Stimulated activated CD4-positive, alpha-beta T cell treated with anti-CD3 and anti-CD28 coated beads, Interleukin-2, amount 100 ng/mL, for 24 hours (primary cell): ENCODE data around the gene OR10G2.
"Not testable (repeated sequence)": the region's sequence is repeated elsewhere in the genome, so short reads cannot be mapped to it uniquely, and the experiment has no call there.

Source experiments
- DNase-seq, 2 donors: peaks; one replicate each; pipeline ENCODE4 v3.0.0-alpha.2; 2020

Gene OR10G2, protein sequence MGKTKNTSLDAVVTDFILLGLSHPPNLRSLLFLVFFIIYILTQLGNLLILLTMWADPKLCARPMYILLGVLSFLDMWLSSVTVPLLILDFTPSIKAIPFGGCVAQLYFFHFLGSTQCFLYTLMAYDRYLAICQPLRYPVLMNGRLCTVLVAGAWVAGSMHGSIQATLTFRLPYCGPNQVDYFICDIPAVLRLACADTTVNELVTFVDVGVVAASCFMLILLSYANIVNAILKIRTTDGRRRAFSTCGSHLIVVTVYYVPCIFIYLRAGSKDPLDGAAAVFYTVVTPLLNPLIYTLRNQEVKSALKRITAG

GRCh38 chr14:21634840-21635239, at the start of gene OR10G2:
OR10G2 (minus strand) TSS chr14:21634940; CDS start chr14:21634842, 98 bp downstream.
- no peak for DNase-seq

- DNase-seq = no peak
Observed at GRCh38 chr14:21680072-21680471, 45.3 kb upstream of the OR10G2 start.

- DNase-seq = no peak
Observed at GRCh38 chr14:21675566-21675965, 40.8 kb upstream of the OR10G2 start.

GRCh38 chr14:21673718-21674117, 39.0 kb upstream of the OR10G2 start, which contains the start of gene OR4E1:
OR4E1 (minus strand) TSS chr14:21673818; CDS start chr14:21670935, 2,883 bp downstream.
- DNase-seq = no peak

- DNase-seq = no peak
Observed at GRCh38 chr14:21672116-21672515, 37.4 kb upstream of the OR10G2 start.

GRCh38 chr14:21671371-21671770, 36.6 kb upstream of the OR10G2 start:
- DNase-seq = no peak

DNA sequence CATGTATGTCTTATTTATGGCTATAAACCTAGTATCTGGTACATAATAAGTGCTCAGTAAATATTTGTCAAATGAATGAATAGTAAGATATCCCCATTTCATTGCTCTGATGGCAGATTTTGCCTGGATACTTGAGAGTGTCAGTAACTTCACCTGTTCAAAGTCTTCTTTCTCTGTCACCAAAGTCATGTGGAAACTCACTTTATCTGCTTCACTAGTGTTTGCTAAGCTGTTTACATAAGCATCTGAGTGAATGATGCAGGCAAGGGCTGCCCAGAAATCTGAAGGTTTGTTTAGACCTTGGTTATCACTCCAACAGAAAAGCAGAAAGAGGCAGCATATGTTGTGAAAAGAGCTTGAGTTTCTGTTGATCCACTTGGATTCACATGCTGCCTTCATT, 34.5 kb upstream of the OR10G2 start:
- no peak for DNase-seq

DNA sequence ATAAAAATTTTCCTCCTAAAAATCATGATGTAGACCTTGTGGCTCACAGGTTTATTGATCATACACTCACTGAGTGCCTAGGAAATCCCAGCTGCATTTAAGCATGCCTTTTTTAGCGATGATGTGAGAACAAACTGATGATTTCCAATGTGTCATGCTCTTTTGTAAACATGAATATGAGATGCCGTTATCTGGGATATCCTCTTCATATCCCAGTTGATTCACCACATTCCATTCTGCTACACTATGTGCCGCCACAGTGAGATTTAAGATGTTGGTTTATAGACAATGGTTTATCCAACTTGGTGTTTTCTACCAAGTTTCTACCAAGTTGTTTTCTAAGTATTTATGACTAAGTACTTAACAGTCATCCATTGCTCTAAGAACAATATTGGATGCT, 33.6 kb upstream of the OR10G2 start:
- DNase-seq = no peak

- DNase-seq = no peak
Observed at GRCh38 chr14:21656980-21657379, 22.2 kb upstream of the OR10G2 start.

DNA sequence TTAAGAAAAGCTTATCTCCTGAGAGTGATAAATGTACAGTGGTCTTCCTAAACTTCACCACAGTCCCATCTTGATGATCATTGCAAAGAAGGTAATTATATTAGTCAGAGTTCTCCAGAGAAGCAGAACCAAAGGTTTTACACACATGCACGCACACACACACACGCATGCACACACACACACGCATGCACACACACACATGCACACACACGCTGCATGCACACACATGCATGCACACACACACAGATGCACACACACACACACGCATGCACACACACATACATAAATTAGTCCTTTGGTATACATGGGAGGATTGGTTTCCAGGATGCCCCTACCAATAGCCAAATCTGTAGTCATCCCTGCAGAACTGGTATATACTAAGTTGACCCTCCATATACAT, 19.5 kb upstream of the OR10G2 start:
- no peak for DNase-seq

DNA sequence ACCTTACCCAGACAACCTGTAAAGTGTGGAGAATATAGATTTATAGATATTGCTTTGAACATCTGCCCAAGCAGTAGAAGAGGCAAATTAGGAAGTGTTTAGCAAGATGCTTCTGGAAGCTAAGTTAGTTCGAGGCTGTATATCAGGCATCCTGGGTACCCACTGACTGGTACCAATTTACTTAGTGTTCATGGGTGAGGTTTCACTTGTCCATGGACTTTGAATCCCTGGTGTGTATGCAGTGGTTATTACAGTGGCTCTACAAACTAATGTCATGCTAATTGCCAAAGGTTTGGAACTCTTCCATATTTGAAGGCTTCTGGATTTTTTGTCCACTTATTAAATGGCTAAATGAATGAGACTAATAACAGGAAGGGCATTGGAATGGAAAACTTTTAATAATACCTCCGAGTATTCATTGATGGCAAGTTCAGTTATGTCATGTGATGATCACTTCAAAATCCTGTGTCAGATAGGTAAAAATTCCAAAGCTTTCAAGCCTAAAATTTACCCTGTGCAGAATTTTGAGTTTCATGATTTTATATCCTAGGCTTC, 18.7 kb upstream of the OR10G2 start, which contains the start of gene OR4E2:
TSS of gene OR4E2 (plus strand) at position 505 of the 555 bp plus-strand sequence. CDS start 11,248 bp downstream, outside the sequence.
- no peak for DNase-seq

DNA sequence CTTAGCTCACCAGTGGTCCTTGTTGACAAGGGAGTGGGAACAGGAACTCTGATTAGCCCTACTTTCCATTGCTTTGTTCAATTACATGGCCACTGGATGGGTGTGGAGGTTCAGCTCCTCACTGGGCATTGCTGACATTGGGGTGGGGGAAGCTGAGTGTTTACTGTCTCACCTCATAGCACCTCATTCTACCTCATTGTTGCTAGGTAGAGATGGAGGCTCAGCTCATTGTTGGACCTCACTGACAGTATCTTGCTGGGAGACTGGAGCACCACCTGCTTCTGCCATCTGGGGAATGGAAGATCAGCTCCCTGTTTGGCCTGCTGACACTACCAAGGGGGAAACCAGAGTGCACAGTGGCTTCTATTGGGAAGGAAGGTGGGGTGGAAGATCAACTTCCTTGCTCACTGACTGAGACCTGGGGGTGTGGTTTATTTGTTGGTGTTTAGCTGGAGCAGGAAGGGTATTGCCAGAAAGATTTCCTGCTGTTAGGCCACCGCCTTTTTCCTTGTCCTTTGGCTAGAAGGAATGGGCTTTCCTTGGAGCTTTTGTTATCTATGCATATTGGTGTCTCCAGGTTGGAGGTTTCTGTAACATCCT, 17.6 kb upstream of the OR10G2 start:
- no peak for DNase-seq

DNA sequence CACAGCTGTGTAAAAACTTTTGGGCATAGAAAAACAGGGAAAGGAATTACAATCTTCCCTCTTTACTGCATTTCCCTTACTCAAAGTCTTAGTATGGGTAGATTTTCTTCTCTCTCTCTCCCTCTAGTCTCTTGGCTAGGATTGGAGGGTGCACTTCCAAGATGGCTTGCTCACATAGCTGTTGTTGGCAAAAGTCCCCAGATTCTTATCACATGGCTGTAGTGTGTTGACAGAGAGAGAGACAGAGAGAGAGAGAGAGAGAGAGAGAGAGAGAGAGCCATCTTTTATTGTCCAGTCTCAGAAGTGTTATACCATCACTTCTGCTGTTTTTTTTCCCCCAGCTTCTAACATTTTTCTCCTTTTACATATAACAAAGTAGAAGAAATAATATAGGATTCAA, 12.6 kb upstream of the OR10G2 start:
- DNase-seq = no peak

DNA sequence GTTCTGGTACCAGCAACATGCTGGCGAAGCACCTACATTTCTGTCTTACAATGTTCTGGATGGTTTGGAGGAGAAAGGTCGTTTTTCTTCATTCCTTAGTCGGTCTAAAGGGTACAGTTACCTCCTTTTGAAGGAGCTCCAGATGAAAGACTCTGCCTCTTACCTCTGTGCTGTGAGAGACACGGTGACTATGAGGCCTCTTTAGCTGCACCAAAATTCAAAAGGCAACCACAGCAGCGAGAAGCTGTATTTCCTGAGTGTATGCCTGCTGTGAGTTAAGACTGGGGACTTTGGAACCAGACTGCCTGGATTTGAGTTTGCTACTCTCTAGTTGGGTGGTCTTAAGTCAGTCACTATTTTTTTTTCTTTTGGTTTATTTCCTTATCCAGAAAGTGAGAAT, 8.7 kb upstream of the OR10G2 start:
- DNase-seq = no peak

DNA sequence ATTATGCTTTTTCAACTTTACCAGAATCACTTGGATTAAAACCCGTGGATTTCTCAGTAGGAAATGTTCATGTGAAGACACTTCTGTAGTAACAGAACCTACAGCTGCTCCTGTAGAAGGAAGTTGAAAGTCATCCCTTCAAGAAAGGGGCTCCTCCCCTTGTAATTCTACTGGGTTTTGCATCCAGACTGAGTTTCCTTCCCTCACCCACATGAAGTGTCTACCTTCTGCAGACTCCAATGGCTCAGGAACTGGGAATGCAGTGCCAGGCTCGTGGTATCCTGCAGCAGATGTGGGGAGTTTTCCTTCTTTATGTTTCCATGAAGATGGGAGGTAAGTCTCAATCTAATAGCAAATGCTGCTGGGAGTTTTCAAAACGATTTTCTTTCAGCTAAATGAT, 7.9 kb upstream of the OR10G2 start:
- no peak for DNase-seq

- DNase-seq = no peak
Observed at GRCh38 chr14:21631084-21631483, 3.7 kb downstream of the OR10G2 start.

DNA sequence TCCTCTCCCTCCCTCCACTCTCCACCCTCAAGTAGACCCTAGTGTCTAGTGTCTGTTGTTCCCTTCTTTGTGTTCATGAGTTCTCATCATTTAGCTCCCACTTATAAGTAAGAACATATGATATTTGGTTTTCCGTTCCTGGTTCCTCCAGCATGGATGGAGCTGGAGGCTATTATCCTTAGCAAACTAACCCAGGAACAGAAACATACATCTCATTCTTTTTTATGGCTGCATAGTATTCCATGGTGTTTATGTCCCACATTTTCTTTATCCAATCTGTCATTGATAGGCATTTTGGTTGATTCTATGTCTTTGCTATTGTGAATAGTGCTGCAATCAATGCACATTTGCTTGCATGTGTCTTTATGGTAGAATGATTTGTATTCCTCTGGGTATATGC, 4.2 kb downstream of the OR10G2 start:
- not testable (repeated sequence) for DNase-seq

DNA sequence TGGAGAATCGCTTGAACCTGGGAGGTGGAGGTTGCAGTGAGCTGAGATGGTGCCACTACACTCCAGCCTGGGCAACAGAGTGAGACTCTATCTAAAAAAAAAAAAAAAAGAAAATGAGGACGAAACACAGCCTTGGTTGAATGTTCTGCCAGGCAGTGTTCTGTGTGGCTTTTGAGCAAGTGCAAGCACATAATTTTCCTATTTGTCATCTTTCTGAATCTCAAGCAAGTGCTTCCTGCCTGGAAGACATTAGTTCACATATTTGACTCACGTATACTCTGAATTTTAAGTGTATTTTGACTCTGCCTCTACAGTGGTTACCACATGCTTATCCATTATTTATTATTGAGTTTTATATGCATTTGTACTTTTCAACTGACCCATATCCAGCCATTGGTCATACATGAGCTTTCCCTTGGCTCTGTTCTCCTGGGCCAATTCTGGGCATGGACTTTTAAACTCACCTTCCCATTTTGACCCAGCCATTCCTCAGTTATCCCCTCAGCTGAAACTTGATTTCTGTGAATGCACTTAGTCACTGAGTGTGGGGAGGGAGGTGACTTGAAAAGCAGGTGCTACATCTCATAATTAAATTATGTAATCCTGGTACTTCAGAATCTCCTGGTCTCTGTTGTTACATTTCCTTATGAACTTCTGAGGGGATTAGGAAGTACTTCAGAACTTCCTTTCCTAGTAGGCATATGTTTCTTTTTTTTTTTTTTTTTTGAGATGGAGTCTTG, 8.1 kb downstream of the OR10G2 start:
- DNase-seq = no peak

DNA sequence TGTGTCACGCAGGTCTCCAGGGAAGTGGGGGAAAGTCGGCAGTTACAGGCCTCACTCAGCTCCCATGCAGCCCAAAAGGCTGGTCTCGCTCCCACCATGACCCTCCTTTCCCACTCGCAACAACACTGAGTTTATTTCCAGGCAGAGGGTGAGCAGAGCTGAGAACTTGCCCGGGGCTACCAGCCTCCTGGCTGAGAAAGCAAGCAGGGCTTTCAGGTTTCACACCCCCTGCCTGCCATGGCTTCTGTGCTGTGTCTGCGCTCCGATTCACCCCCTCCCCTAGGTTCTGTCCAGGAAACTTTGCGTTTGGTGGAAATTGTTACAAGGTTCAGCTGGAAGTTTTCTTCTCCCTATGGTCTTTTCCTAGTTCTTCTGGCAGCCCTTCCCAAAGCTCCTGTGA, 17.1 kb downstream of the OR10G2 start:
- no peak for DNase-seq

GRCh38 chr14:21614240-21614639, 20.5 kb downstream of the OR10G2 start:
- no peak for DNase-seq

DNA sequence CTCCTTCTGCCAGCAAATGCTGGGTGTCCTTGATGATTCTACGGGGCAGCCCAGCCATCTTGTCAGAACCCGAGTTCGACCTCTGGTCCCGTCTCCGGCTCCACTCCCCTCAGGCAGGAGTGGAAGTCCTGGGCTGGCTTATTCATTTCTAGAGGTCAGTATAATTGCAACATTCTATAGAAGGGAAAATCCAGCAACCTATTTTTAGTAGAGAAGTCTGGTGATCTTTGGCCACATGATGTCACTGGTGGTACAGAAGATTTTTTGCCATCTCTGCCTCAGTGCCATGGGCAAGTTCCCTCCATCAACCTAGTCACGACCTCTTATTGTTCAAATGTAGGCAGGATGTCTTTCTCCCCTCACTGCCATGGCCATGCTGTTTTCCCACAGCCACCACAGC, 22.4 kb downstream of the OR10G2 start:
- DNase-seq = no peak

- DNase-seq = not testable (repeated sequence)
Observed at GRCh38 chr14:21602181-21602580, 32.6 kb downstream of the OR10G2 start.

DNA sequence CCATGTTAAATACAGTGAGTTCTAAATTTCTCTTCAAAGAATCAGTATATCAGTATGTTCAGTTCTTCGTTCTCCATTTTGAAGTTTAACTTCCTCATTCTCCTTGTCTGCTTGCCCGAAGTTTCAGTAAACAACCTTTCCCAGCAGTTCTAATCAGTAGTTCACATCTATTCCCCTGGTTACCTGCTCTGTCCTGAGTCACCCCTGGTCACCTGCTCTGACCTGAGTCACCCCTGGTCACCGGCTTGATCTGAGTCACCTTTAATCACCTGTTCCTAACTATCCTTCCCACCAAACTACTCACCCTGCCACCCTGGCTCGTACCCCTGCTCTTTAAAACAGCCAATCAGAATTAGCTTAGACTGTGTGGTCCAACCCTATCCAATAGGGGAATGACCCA, 45.4 kb downstream of the OR10G2 start:
- no peak for DNase-seq
